GM19351 (cell line): ENCODE measurements around the gene ZNF33A.
"Not testable (repeated sequence)": the region's sequence is repeated elsewhere in the genome, so short reads cannot be mapped to it uniquely, and the experiment has no call there.

Experiments used
- ATAC-seq: cut with Tn5 transposase; IDR thresholded peaks from one replicate; pipeline ENCODE4 v1.9.1; 2021; ENCODE audit warnings: mild to moderate bottlenecking, moderate library complexity; ENCODE audit not compliant: unreplicated experiment

The ZNF33A gene

DNA sequence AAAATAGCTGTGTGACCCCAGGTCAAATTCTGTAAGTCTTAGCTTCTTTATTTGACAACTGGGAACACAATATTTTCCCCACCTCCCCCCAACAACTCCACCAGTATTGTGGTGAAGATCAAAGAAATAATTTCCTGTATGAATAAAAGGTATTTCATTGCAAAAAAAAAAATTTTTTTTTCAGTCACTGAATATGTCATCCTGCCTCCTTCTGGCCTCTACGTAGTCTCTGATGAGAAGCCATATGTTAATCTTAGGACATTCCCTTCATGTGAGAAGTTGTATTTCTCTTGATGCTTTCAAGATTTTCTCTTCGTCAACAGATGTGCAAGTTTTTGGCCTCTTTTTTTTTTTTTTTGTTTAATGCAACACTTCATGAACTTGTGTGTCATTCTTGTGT is 33.0 kb downstream of the ZNF33A start:
- no peak for ATAC-seq

DNA sequence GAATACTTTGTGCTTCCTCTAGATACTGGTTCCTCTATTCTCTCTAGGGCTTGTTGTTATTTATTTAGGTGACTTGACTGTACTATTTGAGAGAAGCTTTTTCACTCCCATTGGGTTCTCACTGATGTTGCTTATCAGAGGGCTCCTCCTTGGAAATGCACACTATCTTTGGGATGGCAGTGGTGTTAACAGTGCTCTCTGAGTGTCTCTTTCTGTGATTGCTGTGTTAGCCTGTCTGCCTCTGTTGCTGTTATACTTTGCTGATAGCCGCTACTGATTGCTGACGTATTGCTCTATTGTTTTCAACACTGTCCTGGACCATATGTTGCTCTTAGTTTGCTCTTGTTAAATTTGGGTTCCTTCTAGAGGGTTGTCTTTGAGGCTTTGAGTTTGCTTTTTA is 34.7 kb downstream of the ZNF33A start:
- ATAC-seq, result no peak

DNA sequence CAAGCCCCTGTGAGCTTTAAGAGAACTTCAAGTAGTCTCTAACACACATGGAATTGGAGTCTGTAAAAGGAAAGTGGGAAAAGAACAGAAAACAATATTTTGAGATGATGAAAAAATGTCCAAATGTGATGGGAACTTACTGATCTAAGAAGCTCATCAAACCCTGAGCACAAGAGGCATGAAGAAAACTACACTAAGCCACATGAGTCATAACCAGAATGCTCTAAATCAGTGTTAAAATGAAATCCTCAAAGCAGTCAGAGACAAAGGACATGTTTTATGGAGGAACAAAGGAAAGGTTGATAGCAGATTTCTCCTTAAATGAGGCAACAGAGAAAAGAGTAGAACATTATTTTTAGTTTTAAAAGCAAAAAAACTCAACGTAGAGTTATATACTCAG is 37.2 kb downstream of the ZNF33A start:
- ATAC-seq, result peak; percentile 87

DNA sequence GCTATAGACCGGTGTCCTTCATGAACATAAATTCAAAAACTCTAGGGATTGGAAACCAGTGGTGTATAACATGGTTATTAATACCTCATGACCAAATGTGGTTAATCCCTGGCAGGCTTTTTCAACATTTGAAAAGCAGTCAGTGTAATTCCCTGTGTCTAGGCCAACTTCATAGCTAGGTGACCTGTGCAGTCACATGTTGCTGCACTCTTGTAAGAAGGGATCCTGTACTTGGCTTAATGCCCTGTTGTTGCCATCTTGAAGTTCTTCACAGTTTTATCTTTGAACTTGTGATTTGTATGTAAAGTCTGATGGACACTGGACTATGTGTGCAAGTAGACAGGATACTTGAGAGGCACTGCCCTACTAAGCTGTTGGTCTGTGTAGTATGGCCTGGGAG is 39.7 kb downstream of the ZNF33A start:
- ATAC-seq, result no peak

DNA sequence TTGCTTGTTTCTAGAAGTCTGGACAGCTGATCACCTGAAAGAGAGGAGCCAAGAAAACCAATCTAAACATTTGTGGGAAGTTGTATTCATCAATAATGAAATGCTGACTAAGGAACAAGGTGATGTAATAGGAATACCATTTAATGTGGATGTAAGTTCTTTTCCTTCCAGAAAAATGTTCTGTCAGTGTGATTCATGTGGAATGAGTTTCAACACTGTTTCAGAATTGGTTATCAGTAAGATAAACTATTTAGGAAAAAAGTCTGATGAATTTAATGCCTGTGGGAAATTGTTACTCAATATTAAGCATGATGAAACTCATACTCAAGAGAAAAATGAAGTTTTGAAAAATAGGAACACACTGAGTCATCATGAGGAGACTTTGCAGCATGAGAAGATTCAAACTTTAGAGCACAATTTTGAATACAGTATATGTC is 43.9 kb downstream of the ZNF33A start:
- ATAC-seq, result no peak

DNA sequence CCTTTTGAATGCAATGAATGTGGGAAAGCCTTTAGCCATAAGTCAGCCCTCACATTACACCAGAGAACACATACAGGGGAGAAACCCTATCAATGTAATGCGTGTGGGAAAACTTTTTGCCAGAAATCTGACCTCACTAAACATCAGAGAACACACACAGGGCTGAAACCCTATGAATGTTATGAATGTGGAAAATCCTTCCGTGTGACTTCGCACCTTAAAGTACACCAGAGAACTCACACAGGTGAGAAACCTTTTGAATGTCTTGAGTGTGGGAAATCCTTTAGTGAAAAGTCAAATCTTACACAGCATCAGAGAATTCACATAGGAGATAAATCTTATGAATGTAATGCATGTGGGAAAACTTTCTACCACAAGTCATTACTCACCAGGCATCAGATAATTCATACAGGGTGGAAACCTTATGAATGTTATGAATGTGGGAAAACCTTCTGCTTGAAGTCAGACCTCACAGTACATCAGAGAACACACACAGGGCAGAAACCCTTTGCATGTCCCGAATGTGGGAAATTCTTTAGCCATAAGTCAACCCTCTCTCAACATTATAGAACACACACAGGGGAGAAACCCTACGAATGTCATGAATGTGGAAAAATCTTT is 44.9 kb downstream of the ZNF33A start:
- not testable (repeated sequence) for ATAC-seq

DNA sequence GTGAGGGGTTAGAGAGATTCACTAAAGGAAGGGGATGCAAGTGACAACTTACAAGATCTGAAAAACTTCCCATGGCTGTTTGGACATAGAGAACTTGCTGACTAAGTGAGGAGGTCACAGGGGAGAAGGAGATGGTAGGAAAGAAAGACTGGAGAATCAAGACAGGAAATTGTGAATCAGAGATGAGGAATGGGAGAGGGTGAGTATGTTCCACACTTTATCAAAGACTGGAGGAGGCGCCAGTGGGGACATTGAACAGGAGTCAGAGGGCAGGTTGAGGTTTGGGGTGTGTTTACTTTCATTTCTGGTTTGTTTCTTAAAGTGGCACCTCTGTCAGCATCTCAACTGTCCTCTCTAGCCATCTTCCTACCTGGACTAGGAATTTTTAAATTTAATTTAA is 59.2 kb downstream of the ZNF33A start:
- ATAC-seq, result not testable (repeated sequence)

DNA sequence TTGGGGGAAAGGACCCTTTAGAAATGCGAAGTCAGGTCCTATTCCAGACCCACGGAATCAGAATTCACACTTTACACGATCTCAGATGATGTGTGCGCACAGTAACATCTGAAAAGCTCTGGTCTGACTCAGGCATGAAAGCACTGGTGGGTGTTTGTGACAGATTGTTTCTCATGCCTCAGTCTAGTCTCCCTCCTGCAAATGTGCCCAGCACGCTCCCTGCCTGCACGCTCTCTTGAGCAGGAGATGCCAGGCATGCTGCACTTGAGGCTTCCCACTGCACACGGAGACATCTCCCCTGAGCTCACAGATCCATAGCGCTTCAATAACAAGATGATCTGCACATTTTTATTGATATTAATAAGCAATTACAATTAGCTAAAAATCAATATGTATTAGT is 60.0 kb downstream of the ZNF33A start:
- ATAC-seq, result no peak

DNA sequence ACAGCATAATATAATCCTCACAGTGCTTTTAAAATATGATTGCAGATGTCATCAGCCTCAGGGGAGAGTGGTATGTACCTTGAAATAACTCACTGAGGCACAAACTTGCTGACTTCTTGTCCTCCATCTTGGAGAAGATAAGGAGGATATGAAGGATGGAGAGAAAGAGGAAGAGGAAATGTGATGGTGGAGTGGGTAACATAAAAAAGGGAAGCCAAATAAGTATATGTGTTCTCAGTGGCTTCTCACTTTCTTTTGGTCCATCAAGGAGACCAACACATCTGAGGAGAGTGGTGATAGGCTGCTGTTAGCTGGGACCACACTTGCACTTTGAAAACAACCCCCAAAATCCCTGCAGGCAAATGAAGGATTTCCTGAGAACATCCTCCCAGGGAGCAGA is 62.1 kb downstream of the ZNF33A start:
- ATAC-seq, result peak; percentile 56

DNA sequence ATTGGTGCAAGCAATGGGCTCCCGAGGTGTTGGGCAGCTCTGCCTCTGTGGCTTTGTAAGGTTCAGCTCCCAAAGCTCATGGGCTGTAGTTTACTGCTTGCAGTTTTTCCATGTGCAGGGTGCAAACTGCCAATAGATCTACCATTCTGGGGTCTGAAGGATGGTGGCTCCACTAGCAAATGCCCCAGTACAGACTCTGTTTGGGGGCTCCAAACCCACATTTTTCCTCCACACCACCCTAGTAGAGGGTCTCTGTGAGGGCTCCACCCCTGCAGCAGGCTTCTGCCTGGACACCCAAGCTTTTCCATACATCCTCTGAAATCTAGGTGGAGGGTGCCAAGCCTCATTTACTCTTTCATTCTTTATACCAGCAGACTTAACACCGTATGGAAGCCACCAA is 66.2 kb downstream of the ZNF33A start:
- ATAC-seq, result no peak

DNA sequence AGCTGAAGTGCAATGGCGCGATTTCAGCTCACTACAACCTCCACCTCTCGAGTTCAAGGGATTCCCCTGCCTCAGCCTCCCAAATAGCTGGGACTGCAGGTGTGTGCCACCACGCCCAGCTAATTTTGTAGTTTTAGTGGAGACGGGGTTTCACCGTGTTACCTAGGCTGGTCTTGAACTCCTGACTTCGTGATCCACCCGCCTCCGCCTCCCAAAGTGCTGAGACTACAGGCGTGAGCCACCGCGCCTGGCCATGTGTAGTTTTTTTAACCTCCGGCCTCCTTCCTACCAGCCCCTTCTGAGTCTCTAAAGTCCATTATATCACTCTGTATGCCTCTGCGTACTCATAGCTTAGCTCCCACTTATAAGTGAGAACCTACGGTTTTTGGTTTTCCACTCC is 82.8 kb downstream of the ZNF33A start:
- not testable (repeated sequence) for ATAC-seq

DNA sequence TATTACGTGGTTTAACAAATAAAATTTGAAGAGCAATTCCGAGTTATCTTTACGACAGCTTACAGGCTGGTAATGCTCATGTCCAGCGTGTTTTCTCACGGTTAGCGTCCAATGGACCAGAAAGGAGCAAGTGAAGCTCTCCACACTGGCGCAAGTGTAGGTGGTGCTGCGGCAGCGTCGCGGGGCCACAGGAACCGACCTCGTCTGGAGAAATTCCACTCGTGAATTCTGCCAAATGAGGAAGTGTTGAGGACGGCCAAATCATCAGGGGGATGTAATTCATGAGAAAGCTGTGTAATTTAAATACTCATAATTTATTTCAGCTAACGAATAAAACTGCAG is 83.3 kb downstream of the ZNF33A start:
- ATAC-seq, result peak; percentile 27

DNA sequence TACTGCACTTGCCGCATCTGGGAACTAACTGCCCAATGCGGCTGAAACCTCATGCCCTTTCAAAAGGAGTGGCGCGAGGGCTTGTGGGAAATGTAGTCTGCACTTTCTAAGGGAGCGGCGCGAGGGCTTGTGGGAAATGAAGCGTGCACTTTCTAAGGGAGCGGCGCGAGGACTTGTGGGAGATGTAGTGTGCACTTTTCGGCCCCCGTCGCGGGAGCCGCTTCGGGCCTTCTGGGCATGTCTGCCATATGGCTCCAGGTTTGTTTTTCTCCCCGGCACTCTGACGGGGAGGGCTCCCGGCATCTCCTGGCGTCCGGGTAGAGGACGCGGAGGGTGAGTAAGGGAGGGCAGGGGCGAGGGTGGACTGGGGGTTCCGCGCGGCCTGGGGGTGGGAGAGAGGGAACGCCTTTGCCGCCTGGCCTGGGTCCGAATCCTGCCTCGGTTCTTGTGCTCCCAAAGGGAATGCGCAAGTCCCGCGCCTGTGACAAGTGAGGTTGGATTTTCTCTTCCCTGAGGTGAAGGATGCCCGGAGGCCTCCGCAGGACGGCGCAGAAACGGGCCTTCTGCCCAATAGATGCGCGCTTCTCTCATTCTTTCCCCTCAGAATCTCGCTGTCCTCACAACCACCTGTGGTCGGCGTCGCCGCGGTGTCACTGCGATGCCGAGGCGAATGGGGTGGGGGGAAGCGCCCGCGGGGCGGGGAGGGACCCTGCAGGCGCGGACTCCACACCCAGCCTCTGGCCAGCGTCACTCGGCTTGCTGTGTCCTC is 83.9 kb downstream of the ZNF33A start, which contains the start of gene ZNF37A:
Gene ZNF37A (plus strand): TSS at position 180 of the 769 bp plus-strand sequence. CDS start 2,281 bp downstream, outside the sequence.
- peak; percentile 96 for ATAC-seq

DNA sequence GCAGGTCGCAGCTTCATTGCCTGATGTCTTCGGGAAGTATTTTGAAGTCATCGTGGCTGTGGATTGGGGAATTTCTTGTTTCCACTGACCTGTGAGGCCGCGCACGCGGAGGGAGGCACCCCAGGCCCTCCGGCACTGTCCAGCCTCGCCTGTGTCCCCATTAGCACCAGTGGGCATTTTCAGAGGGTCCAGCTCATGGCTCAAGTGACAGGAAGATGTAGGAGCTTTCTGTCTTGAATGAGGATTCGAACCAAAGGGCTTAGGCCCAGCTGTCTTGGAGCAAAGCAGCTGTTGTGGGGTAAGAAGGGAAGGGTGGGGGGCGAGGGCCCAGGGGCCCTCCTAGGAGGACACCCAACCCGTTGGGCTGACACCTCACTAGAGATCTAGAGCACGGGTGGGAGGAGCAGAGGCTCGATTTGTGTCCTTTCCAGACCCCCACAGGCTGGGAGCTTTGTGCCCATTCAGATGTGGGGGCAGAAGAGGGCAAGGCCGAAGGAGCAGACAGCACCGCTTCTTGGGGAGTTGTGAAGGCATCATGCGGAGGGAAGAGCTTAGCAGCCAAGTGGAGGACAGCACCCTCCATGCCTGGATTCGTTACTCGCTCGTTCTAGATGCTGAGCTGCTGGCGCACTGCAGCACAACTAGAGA is 84.6 kb downstream of the ZNF33A start:
- ATAC-seq, result no peak

DNA sequence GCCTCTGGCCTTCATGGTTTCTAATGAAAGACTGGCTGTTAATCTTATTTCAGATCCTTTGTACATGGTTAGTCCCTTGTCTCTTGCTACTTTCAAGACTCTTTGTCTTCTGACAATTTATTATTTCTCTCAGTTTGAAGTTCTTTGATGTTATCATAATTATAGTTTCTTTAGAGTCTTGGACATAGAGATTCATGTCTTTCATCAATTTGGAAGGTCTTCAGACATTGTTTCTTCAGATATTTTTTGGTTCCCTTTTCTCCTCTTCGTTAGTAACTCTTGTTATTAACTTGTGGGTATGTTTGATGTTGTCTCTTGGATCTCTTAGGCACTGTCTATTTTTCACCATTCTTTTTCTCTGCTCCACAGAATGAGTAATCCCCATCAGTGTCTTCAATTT is 92.4 kb downstream of the ZNF33A start:
- ATAC-seq, result no peak

DNA sequence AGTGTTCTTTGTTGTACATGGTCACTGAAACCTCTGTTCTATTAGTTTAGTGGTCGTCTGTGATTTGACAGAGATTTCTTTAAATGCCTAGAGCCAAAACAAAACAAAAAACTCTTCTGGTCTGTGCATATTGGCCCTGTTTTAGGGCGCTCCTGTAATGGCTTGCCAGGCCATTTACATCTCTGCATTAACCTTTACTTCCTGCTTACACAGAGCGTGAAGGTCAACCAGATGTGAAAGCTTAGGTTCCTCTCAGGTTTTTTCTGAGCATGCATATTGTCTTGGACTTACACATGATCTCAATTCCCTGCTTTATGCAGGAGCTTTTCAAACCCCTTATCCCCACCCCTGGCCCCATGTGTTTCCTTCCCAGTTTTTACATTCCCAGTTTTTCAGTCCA is 93.3 kb downstream of the ZNF33A start:
- ATAC-seq, result no peak

DNA sequence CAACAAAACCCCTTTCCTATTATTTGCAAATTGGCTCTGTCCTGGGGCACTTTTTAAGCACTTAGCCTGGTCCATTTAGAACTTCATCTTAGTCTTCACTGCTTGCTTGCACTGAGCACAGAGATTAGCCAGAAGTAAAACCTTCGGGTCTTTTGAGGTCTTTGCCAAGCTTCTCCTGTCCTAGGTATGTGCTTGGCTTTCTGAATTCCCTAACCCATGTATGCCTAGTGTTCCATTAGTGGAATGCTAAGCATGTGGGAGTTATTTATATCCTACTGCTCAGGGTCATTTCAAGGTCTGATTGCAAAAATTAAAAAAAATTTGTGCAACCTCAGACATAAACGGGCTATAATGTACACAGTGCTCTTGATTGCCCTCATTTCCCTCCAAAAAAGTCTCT is 101.7 kb downstream of the ZNF33A start:
- no peak for ATAC-seq
